OCI-LY7 (cell line): ENCODE data around the gene PPA2.

Experiments used
- EZH2phosphoT487 ChIP-seq: fragments of 200-600 bp; sonication (generic); IDR thresholded peaks from 2 replicates; pipeline ENCODE4 v1.6.1; 2018; ENCODE audit warnings: low read depth, borderline replicate concordance, mild to moderate bottlenecking, mixed run types, antibody characterized with exemption, low read length, moderate library complexity, mixed read lengths
- TF ChIP-seq, protein P1 (sequence below): fragments of 200-600 bp; sonication (generic); conservative IDR thresholded peaks from 2 replicates; pipeline ENCODE4 v1.5.1; 2014; ENCODE audit warnings: mild to moderate bottlenecking, antibody characterized with exemption, low read length, moderate library complexity, mixed read lengths

- TF ChIP-seq, protein P1, sequence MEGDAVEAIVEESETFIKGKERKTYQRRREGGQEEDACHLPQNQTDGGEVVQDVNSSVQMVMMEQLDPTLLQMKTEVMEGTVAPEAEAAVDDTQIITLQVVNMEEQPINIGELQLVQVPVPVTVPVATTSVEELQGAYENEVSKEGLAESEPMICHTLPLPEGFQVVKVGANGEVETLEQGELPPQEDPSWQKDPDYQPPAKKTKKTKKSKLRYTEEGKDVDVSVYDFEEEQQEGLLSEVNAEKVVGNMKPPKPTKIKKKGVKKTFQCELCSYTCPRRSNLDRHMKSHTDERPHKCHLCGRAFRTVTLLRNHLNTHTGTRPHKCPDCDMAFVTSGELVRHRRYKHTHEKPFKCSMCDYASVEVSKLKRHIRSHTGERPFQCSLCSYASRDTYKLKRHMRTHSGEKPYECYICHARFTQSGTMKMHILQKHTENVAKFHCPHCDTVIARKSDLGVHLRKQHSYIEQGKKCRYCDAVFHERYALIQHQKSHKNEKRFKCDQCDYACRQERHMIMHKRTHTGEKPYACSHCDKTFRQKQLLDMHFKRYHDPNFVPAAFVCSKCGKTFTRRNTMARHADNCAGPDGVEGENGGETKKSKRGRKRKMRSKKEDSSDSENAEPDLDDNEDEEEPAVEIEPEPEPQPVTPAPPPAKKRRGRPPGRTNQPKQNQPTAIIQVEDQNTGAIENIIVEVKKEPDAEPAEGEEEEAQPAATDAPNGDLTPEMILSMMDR, result no peak
- TF ChIP-seq EZH2phosphoT487, result no peak
Measured at GRCh38 chr4:105466580-105466979, 7.3 kb downstream of the PPA2 start.
